HEK293T (cell line): ENCODE data around the gene ZXDC.

Experiments
- CTCF ChIA-PET: fragments of 350-600 bp; formaldehyde crosslinking; extraction: SDS; loops from one replicate; lab custom pipeline; 2021; ENCODE audit warnings: antibody characterized with exemption, inconsistent platforms; lab: Yijun Ruan, JAX
- POLR2A ChIA-PET: fragments of 350-600 bp; formaldehyde crosslinking; extraction: SDS; loops from one replicate; lab custom pipeline; 2020; ENCODE audit warnings: antibody characterized with exemption, inconsistent platforms; lab: Yijun Ruan, JAX
- DNase-seq: peaks from one replicate; pipeline ENCODE4 v3.0.0; 2012; ENCODE audit warnings: mixed read lengths; ENCODE audit errors: extremely low spot score
- ARNT ChIP-seq: fragments of 450-650 bp; IDR thresholded peaks from 2 replicates; pipeline ENCODE4 v1.6.1; 2017; ENCODE audit warnings: mild to moderate bottlenecking
- BHLHE40 ChIP-seq: fragments of 450-650 bp; IDR thresholded peaks from 2 replicates; pipeline ENCODE4 v1.6.1; 2016; ENCODE audit warnings: mild to moderate bottlenecking, moderate library complexity, borderline replicate concordance
- CTBP1 ChIP-seq: fragments of 450-650 bp; IDR thresholded peaks from 2 replicates; pipeline ENCODE4 v1.6.1; 2016; ENCODE audit warnings: borderline replicate concordance
- ELF4 ChIP-seq: fragments of 450-650 bp; IDR thresholded peaks from 2 replicates; pipeline ENCODE4 v1.6.1; 2017; ENCODE audit warnings: antibody characterized with exemption
- FOXA1 ChIP-seq: fragments of 450-650 bp; IDR thresholded peaks from 2 replicates; pipeline ENCODE4 v1.6.1; 2016; ENCODE audit warnings: mild to moderate bottlenecking
- FOXK2 ChIP-seq: fragments of 450-650 bp; IDR thresholded peaks from 2 replicates; pipeline ENCODE4 v1.6.1; 2016; ENCODE audit warnings: mild to moderate bottlenecking
- FOXM1 ChIP-seq: fragments of 450-650 bp; IDR thresholded peaks from 2 replicates; pipeline ENCODE4 v1.6.1; 2017; ENCODE audit warnings: mild to moderate bottlenecking, borderline replicate concordance
- HDGF ChIP-seq: fragments of 450-650 bp; IDR thresholded peaks from 2 replicates; pipeline ENCODE4 v1.6.1; 2017; ENCODE audit warnings: antibody characterized with exemption, borderline replicate concordance
- L3MBTL2 ChIP-seq: fragments of 450-650 bp; conservative IDR thresholded peaks from 2 replicates; pipeline ENCODE4 v1.6.1; 2016; ENCODE audit warnings: mild to moderate bottlenecking
- LEF1 ChIP-seq: fragments of 450-650 bp; IDR thresholded peaks from 2 replicates; pipeline ENCODE4 v1.6.1; 2017; ENCODE audit warnings: mild to moderate bottlenecking, borderline replicate concordance
- NFRKB ChIP-seq: fragments of 450-650 bp; IDR thresholded peaks from 2 replicates; pipeline ENCODE4 v1.6.1; 2016; ENCODE audit warnings: mild to moderate bottlenecking, moderate library complexity
- SP1 ChIP-seq: fragments of 450-650 bp; IDR thresholded peaks from 2 replicates; pipeline ENCODE4 v1.6.1; 2017
- SUZ12 ChIP-seq: fragments of 450-650 bp; IDR thresholded peaks from 2 replicates; pipeline ENCODE4 v1.6.1; 2016; ENCODE audit warnings: mild to moderate bottlenecking
- TARDBP ChIP-seq: fragments of 450-650 bp; IDR thresholded peaks from 2 replicates; pipeline ENCODE4 v1.6.1; 2016
- ZNF384 ChIP-seq: fragments of 450-650 bp; IDR thresholded peaks from 2 replicates; pipeline ENCODE4 v1.6.1; 2016
- TF ChIP-seq, protein P1 (sequence below): fragments of 450-650 bp; IDR thresholded peaks from 2 replicates; pipeline ENCODE4 v1.6.1; 2016

The ZXDC gene

DNA sequence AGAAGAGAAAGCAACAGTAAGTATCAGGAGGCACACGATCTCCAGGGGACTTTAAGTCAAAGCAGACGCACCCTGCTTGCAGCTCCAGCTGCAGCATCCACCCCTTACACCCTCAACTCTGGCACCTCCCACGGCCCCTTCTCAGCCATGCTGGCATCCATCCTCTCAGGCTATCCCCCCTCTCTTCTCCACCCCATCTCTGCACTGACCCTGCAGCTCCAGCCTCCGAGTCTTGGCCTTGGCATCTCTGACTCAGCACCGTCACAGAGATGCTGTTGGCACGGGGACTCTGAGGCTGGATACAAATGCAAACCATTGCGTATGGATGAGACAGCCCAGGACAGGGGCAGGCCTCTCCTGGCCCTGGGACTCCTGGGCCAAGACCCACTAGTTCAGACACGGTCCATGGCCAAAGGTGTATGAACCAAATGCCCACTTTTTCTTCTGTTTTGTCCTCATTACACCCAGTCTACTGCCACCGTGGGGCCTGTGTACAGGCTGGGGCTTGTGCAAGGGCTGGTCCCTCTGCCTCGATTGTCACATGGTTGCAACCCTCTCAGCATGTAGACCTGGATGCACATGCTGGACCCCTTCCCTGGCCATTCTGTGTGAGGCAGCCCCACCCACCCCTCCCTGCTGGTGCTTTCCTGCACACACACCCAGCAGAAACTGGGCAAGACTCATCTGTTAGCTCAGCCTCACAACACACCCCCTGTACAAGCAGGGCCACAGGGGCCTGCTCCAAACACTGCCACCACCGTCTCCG, 18.7 kb upstream of the ZXDC start:
- DNase-seq: no peak
- no peak for TF ChIP-seq TARDBP
- TF ChIP-seq FOXM1: no peak
- no peak for TF ChIP-seq SUZ12
- no peak for TF ChIP-seq HDGF
- TF ChIP-seq BHLHE40: no peak
- TF ChIP-seq ARNT: no peak
- TF ChIP-seq LEF1: no peak
- no peak for TF ChIP-seq CTBP1
- TF ChIP-seq ELF4: no peak
- no peak for TF ChIP-seq NFRKB
- TF ChIP-seq, protein P1, sequence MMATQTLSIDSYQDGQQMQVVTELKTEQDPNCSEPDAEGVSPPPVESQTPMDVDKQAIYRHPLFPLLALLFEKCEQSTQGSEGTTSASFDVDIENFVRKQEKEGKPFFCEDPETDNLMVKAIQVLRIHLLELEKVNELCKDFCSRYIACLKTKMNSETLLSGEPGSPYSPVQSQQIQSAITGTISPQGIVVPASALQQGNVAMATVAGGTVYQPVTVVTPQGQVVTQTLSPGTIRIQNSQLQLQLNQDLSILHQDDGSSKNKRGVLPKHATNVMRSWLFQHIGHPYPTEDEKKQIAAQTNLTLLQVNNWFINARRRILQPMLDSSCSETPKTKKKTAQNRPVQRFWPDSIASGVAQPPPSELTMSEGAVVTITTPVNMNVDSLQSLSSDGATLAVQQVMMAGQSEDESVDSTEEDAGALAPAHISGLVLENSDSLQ: no peak
- TF ChIP-seq L3MBTL2: no peak
- ChIA-PET CTCF (no interaction called here), POLR2A (no interaction called here)

DNA sequence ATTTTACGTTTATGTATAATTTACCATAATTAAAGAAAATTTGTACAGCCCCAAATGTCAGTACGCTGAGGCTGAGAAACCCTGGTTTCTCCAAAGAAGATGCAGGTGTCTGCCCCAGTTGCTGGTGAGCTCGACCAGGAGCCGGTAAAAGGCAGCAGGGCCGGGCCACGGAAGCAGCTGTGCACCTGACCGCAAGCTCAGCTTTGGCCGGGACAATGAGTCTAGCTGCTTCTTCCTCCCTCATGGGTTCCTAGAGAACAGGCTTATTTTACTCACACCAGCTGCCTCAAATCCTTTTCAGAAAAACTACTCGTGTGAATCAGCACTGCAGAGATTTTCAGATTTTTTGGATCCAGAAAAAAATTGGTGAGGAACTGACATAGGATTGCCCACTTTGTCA, 18.0 kb upstream of the ZXDC start:
- TF ChIP-seq FOXK2 (no peak), LEF1 (no peak), NFRKB (no peak), ZNF384 (no peak), BHLHE40 (no peak), FOXA1 (no peak), SUZ12 (no peak), HDGF (no peak), TARDBP (no peak), L3MBTL2 (no peak), SP1 (no peak), ELF4 (no peak), CTBP1 (no peak), ARNT (no peak), FOXM1 (no peak)
- TF ChIP-seq, protein P1: no peak
- ChIA-PET CTCF (no interaction called here), POLR2A (no interaction called here)
- no peak for DNase-seq

DNA sequence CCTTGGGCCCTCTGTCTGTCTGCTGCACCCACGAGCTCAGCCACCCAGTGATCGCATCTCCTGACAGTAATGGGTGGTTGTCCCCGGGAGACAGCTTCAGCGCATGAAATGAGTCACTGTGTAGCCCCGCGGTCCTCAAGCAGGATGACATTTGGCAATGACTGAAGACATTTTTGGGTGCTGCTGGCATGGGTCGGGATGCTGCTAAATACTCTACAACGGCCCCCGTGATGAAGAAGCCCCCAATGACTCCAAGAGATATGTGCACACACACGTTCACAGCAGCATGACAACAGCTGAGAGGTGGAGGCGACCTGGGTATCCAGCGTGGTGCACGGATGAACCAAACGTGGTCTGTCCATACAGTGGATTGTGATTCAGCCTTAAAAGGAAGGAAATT, 17.4 kb upstream of the ZXDC start:
- DNase-seq: no peak
- ChIA-PET POLR2A (no interaction called here), CTCF (no interaction called here)
- TF ChIP-seq ZNF384: no peak

GRCh38 chr3:126491221-126492013, 15.7 kb upstream of the ZXDC start:
- CTCF ChIA-PET: no interaction called here
- DNase-seq: no peak
- POLR2A ChIA-PET: interaction anchor here (1.3 kb wide), 1 partner anchor 15 kb away, joined by 4 read pairs; the partner anchor contains the start of gene ZXDC
- TF ChIP-seq FOXA1 (no peak), SP1 (no peak), LEF1 (no peak), SUZ12 (no peak), NFRKB (no peak), ZNF384 (no peak), L3MBTL2 (no peak), FOXK2 (no peak)

- CTCF ChIA-PET: no interaction called here
- TF ChIP-seq ELF4 (no peak), TARDBP (no peak), LEF1 (no peak), CTBP1 (no peak), SP1 (no peak), HDGF (no peak), ZNF384 (no peak), SUZ12 (no peak), BHLHE40 (no peak), FOXK2 (no peak), ARNT (no peak), FOXA1 (no peak), L3MBTL2 (no peak)
- TF ChIP-seq, protein P1: no peak
- DNase-seq: no peak
- POLR2A ChIA-PET: interaction anchor here (1.3 kb wide), 1 partner anchor 15 kb away, joined by 4 read pairs; the partner anchor contains the start of gene ZXDC
These were observed 14.9 kb upstream of the ZXDC start for GRCh38 chr3:126490619-126491018.

- DNase-seq: no peak
- ChIA-PET POLR2A (no interaction called here), CTCF (no interaction called here)
- TF ChIP-seq ZNF384: no peak
- TF ChIP-seq, protein P1: no peak
- TF ChIP-seq L3MBTL2: no peak
- no peak for TF ChIP-seq SP1
- no peak for TF ChIP-seq NFRKB
- TF ChIP-seq ARNT: no peak
- TF ChIP-seq SUZ12: no peak
- TF ChIP-seq FOXA1: no peak
- TF ChIP-seq BHLHE40: no peak
- TF ChIP-seq TARDBP: no peak
- no peak for TF ChIP-seq FOXM1
- TF ChIP-seq ELF4: no peak
- no peak for TF ChIP-seq HDGF
- TF ChIP-seq LEF1: no peak
- TF ChIP-seq FOXK2: no peak
These were observed 13.3 kb upstream of the ZXDC start for GRCh38 chr3:126488886-126489569.
